RWPE1 (cell line): ENCODE results near the gene GPATCH8.

ENCODE experiments used
- CTCF ChIA-PET: fragments of 350-600 bp; sonication (Branson Sonifier 250); formaldehyde crosslinking; extraction: SDS; loops from one replicate; lab custom pipeline; 2021; lab: Yijun Ruan, JAX
- POLR2A ChIA-PET: fragments of 400-600 bp; formaldehyde crosslinking; extraction: SDS; loops from one replicate; lab custom pipeline; 2020; ENCODE audit warnings: antibody characterized with exemption; ENCODE audit not compliant: low non-redundant PET; lab: Yijun Ruan, JAX
- DNase-seq: peaks from one replicate; pipeline ENCODE4 v3.0.0; 2012; ENCODE audit warnings: low spot score
- H3K27ac ChIP-seq: fragments of 450-650 bp; 2 replicates; pipeline ENCODE4 v1.5.1; 2017
- CTCF ChIP-seq: fragments of 450-650 bp; conservative IDR thresholded peaks from 2 replicates; pipeline ENCODE4 v1.5.1; 2017; ENCODE audit warnings: low read depth, mild to moderate bottlenecking

The GPATCH8 gene

GRCh38 chr17:44444735-44445105 is 58.5 kb downstream of the GPATCH8 start:
- CTCF ChIA-PET, result interaction anchor here (0.6 kb wide), 3 partner anchors 19 to 753 kb away, joined by 3 to 5 read pairs (median 4); no protein-coding TSS in a partner anchor
- H3K27ac ChIP-seq, result peak overlapping the region; percentile 61
- peak; percentile 38 for DNase-seq
- POLR2A ChIA-PET, result no interaction called here
- no peak for TF ChIP-seq CTCF

- H3K27ac ChIP-seq, result no peak overlapping the region
- TF ChIP-seq CTCF, result no peak
- CTCF ChIA-PET, result interaction anchor here (0.7 to 1.0 kb wide), 2 partner anchors 24 to 57 kb away, joined by 3 read pairs; no protein-coding TSS in a partner anchor
- POLR2A ChIA-PET, result no interaction called here
- DNase-seq, result no peak
Observed at GRCh38 chr17:44442806-44443205, 60.4 kb downstream of the GPATCH8 start.

- ChIA-PET CTCF (interaction anchor here (0.6 kb wide), 1 partner anchor 266 kb away, joined by 3 read pairs; no protein-coding TSS in a partner anchor), POLR2A (no interaction called here)
- no peak overlapping the region for H3K27ac ChIP-seq
- no peak for TF ChIP-seq CTCF
- DNase-seq, result no peak
Observed at GRCh38 chr17:44439168-44439567, 64.0 kb downstream of the GPATCH8 start.

- CTCF ChIA-PET, result no interaction called here
- H3K27ac ChIP-seq, result no peak overlapping the region
Observed at GRCh38 chr17:44438636-44439035, 64.6 kb downstream of the GPATCH8 start.

GRCh38 chr17:44436336-44436735 is 66.9 kb downstream of the GPATCH8 start:
- CTCF ChIA-PET, result no interaction called here
- no peak for TF ChIP-seq CTCF
- POLR2A ChIA-PET, result no interaction called here
- no peak overlapping the region for H3K27ac ChIP-seq
- no peak for DNase-seq

More at GRCh38 chr17:44438636-44439035, 64.6 kb downstream of the GPATCH8 start:
- POLR2A ChIA-PET, result no interaction called here
- DNase-seq, result no peak
- no peak for TF ChIP-seq CTCF

- ChIA-PET POLR2A (no interaction called here), CTCF (no interaction called here)
- no peak for DNase-seq
- no peak for TF ChIP-seq CTCF
- H3K27ac ChIP-seq, result no peak overlapping the region
Observed at GRCh38 chr17:44432254-44433157, 70.7 kb downstream of the GPATCH8 start.
